GM19467 (cell line): ENCODE results near the gene CMSS1.
"Not testable (repeated sequence)": the region's sequence is repeated elsewhere in the genome, so short reads cannot be mapped to it uniquely, and the experiment has no call there.

ENCODE experiments used
- ATAC-seq: cut with Tn5 transposase; IDR thresholded peaks from one replicate; pipeline ENCODE4 v1.9.1; 2021; ENCODE audit warnings: mild to moderate bottlenecking, moderate library complexity; ENCODE audit not compliant: unreplicated experiment

Gene CMSS1

GRCh38 chr3:99817047-99817436 is 620 bp upstream of the CMSS1 start:
- no peak for ATAC-seq

GRCh38 chr3:99818818-99819217 is 1.2 kb downstream of the CMSS1 start:
- no peak for ATAC-seq

- ATAC-seq: no peak
Measured at GRCh38 chr3:99823723-99824711, 6.4 kb downstream of the CMSS1 start.

GRCh38 chr3:99825004-99825640 is 7.5 kb downstream of the CMSS1 start:
- ATAC-seq: no peak

GRCh38 chr3:99829844-99830243 is 12.2 kb downstream of the CMSS1 start:
- no peak for ATAC-seq

GRCh38 chr3:99833617-99834205 is 16.0 kb downstream of the CMSS1 start:
- no peak for ATAC-seq

- ATAC-seq: no peak
Measured at GRCh38 chr3:99834211-99834957, 16.7 kb downstream of the CMSS1 start.

GRCh38 chr3:99836681-99837080 is 19.0 kb downstream of the CMSS1 start:
- no peak for ATAC-seq

- ATAC-seq: no peak
Measured at GRCh38 chr3:99837715-99838114, 20.1 kb downstream of the CMSS1 start.

GRCh38 chr3:99838755-99839154 is 21.1 kb downstream of the CMSS1 start:
- ATAC-seq: no peak

GRCh38 chr3:99839613-99840012 is 22.0 kb downstream of the CMSS1 start:
- ATAC-seq: no peak

- ATAC-seq: not testable (repeated sequence)
Measured at GRCh38 chr3:99841949-99842348, 24.3 kb downstream of the CMSS1 start.

- ATAC-seq: peak; percentile 67
Measured at GRCh38 chr3:99842826-99843589, 25.3 kb downstream of the CMSS1 start.

- no peak for ATAC-seq
Measured at GRCh38 chr3:99843590-99844258, 26.1 kb downstream of the CMSS1 start.

GRCh38 chr3:99845331-99845730 is 27.7 kb downstream of the CMSS1 start:
- ATAC-seq: no peak

GRCh38 chr3:99845999-99846398 is 28.3 kb downstream of the CMSS1 start:
- ATAC-seq: no peak

- no peak for ATAC-seq
Measured at GRCh38 chr3:99846477-99847160, 29.0 kb downstream of the CMSS1 start.

GRCh38 chr3:99848433-99848832 is 30.8 kb downstream of the CMSS1 start:
- ATAC-seq: no peak

- ATAC-seq: no peak
Measured at GRCh38 chr3:99850608-99851007, 32.9 kb downstream of the CMSS1 start.
